Activated CD4-positive, alpha-beta memory T cell treated with anti-CD3 and anti-CD28 coated beads for 36 hours (primary cell): ENCODE results near the gene DNMT3A. TPM values are rescaled to one million over a fixed set of nuclear protein-coding genes. Genes with fewer than 3 reads are reported as not detected.

Experiments
- CTCF ChIA-PET: fragments of 350-600 bp; sonication (Branson Sonifier 250); formaldehyde crosslinking; loops from one replicate; lab custom pipeline; 2021; ENCODE audit warnings: antibody characterized with exemption, inconsistent platforms; lab: Charles Lee
- POLR2A ChIA-PET: fragments of 350-600 bp; sonication (Branson Sonifier 250); formaldehyde crosslinking; loops from one replicate; lab custom pipeline; 2021; ENCODE audit warnings: antibody characterized with exemption; lab: Charles Lee
- DNase-seq: peaks from one replicate; pipeline ENCODE4 v3.0.0-alpha.2; 2020
- H3K27ac Mint-ChIP-seq: one replicate; pipeline ENCODE4 v1.8.0; 2021; ENCODE audit warnings: mixed read lengths
- H3K27me3 Mint-ChIP-seq: one replicate; pipeline ENCODE4 v1.8.0; 2021; ENCODE audit warnings: mixed read lengths
- H3K36me3 Mint-ChIP-seq: one replicate; pipeline ENCODE4 v1.8.0; 2021; ENCODE audit warnings: mixed read lengths
- H3K4me1 Mint-ChIP-seq: one replicate; pipeline ENCODE4 v1.8.0; 2021; ENCODE audit warnings: low read depth, mixed read lengths
- H3K4me3 Mint-ChIP-seq: one replicate; pipeline ENCODE4 v1.8.0; 2021; ENCODE audit warnings: mild to moderate bottlenecking, mixed read lengths
- H3K9me3 Mint-ChIP-seq: one replicate; pipeline ENCODE4 v1.8.0; 2021; ENCODE audit warnings: mixed read lengths
- intact Hi-C: fragments of 100-400 bp; cut with micrococcal nuclease; formaldehyde crosslinking; loops from one replicate; pipeline ENCODE4 v1.15.1; 2023
- total RNA-seq, 2 experiments: library from RNA; stranded (reverse); gene quantifications; one replicate each; pipeline ENCODE4 v1.2.3, GENCODE V29; 2021

DNMT3A gene
- total RNA-seq, 2 experiments from 2014 or later: 52.0 to 52.5 TPM

- Mint-ChIP-seq H3K4me3 (no peak overlapping the region), H3K4me1 (no peaks in the 10 kb centered on the region), H3K27ac (no peak overlapping the region), H3K36me3 (peaks cover 54% of the 10 kb centered on the region), H3K9me3 (no peaks in the 10 kb centered on the region), H3K27me3 (no peaks in the 10 kb centered on the region)
- intact Hi-C loops: no loop called here
- ChIA-PET CTCF (interaction anchor here (0.6 to 1.2 kb wide), 3 partner anchors 11 to 269 kb away, joined by 3 read pairs; no protein-coding TSS in a partner anchor), POLR2A (no interaction called here)
- no peak for DNase-seq
Measured at GRCh38 chr2:25243995-25244394, 97.7 kb downstream of the DNMT3A start.

- ChIA-PET POLR2A (no interaction called here), CTCF (no interaction called here)
- H3K4me1 Mint-ChIP-seq: no peaks in the 10 kb centered on the region
- no peak for DNase-seq
- peaks cover 53% of the 10 kb centered on the region for H3K36me3 Mint-ChIP-seq
- H3K27ac Mint-ChIP-seq: no peak overlapping the region
- no peak overlapping the region for H3K4me3 Mint-ChIP-seq
- intact Hi-C loops: no loop called here
- no peaks in the 10 kb centered on the region for H3K27me3 Mint-ChIP-seq
- H3K9me3 Mint-ChIP-seq: no peaks in the 10 kb centered on the region
Measured at GRCh38 chr2:25241452-25241851, 100.3 kb downstream of the DNMT3A start.

- Mint-ChIP-seq H3K4me1 (no peaks in the 10 kb centered on the region), H3K4me3 (no peak overlapping the region), H3K36me3 (peaks cover 51% of the 10 kb centered on the region), H3K9me3 (no peaks in the 10 kb centered on the region), H3K27me3 (no peaks in the 10 kb centered on the region), H3K27ac (no peak overlapping the region)
- POLR2A ChIA-PET: interaction anchor here (0.7 kb wide), 1 partner anchor 14 kb away, joined by 3 read pairs; no protein-coding TSS in a partner anchor
- intact Hi-C loops: no loop called here
- no peak for DNase-seq
- CTCF ChIA-PET: interaction anchor here (1.1 to 1.6 kb wide), 3 partner anchors 9 to 45 kb away, joined by 3 read pairs; no protein-coding TSS in a partner anchor
Measured at GRCh38 chr2:25240636-25241035, 101.1 kb downstream of the DNMT3A start.

- intact Hi-C loops: no loop called here
- DNase-seq: no peak
- Mint-ChIP-seq H3K4me3 (no peak overlapping the region), H3K36me3 (peaks cover 62% of the 10 kb centered on the region), H3K27me3 (no peaks in the 10 kb centered on the region), H3K9me3 (no peaks in the 10 kb centered on the region), H3K4me1 (no peaks in the 10 kb centered on the region), H3K27ac (no peak overlapping the region)
- ChIA-PET CTCF (interaction anchor here (1.6 kb wide), 1 partner anchor 43 kb away, joined by 3 read pairs; no protein-coding TSS in a partner anchor), POLR2A (no interaction called here)
Measured at GRCh38 chr2:25238920-25239319, 102.8 kb downstream of the DNMT3A start.

- Mint-ChIP-seq H3K4me1 (no peaks in the 10 kb centered on the region), H3K36me3 (peaks cover 68% of the 10 kb centered on the region), H3K27me3 (no peaks in the 10 kb centered on the region), H3K4me3 (no peak overlapping the region), H3K27ac (no peak overlapping the region), H3K9me3 (no peaks in the 10 kb centered on the region)
- ChIA-PET CTCF (no interaction called here), POLR2A (no interaction called here)
- intact Hi-C loops: no loop called here
- DNase-seq: no peak
Measured at GRCh38 chr2:25237764-25238163, 104.0 kb downstream of the DNMT3A start.

- Mint-ChIP-seq H3K27me3 (no peaks in the 10 kb centered on the region), H3K27ac (no peak overlapping the region), H3K4me3 (no peak overlapping the region), H3K4me1 (no peaks in the 10 kb centered on the region), H3K36me3 (peaks cover 64% of the 10 kb centered on the region), H3K9me3 (no peaks in the 10 kb centered on the region)
- ChIA-PET POLR2A (no interaction called here), CTCF (no interaction called here)
- intact Hi-C loops: no loop called here
- DNase-seq: no peak
Measured at GRCh38 chr2:25236736-25237135, 105.0 kb downstream of the DNMT3A start.

GRCh38 chr2:25234738-25235137, 107.0 kb downstream of the DNMT3A start:
- H3K27ac Mint-ChIP-seq: no peak overlapping the region
- no peaks in the 10 kb centered on the region for H3K4me1 Mint-ChIP-seq
- H3K36me3 Mint-ChIP-seq: peaks cover 48% of the 10 kb centered on the region
- intact Hi-C loops: no loop called here
- no peaks in the 10 kb centered on the region for H3K27me3 Mint-ChIP-seq
- no peak overlapping the region for H3K4me3 Mint-ChIP-seq
- no peak for DNase-seq
- CTCF ChIA-PET: no interaction called here
- POLR2A ChIA-PET: interaction anchor here (0.6 kb wide), 1 partner anchor 128 kb away, joined by 3 read pairs; no protein-coding TSS in a partner anchor
- no peaks in the 10 kb centered on the region for H3K9me3 Mint-ChIP-seq

- intact Hi-C loops: no loop called here
- Mint-ChIP-seq H3K27me3 (no peaks in the 10 kb centered on the region), H3K9me3 (no peaks in the 10 kb centered on the region), H3K4me3 (no peak overlapping the region), H3K27ac (no peak overlapping the region), H3K36me3 (peaks cover 44% of the 10 kb centered on the region), H3K4me1 (no peaks in the 10 kb centered on the region)
- DNase-seq: no peak
- CTCF ChIA-PET: no interaction called here
- POLR2A ChIA-PET: no interaction called here
Measured at GRCh38 chr2:25233916-25234605, 107.7 kb downstream of the DNMT3A start.

GRCh38 chr2:25232248-25232825, 109.4 kb downstream of the DNMT3A start:
- DNase-seq: no peak
- H3K27me3 Mint-ChIP-seq: no peaks in the 10 kb centered on the region
- H3K4me1 Mint-ChIP-seq: no peaks in the 10 kb centered on the region
- H3K9me3 Mint-ChIP-seq: no peaks in the 10 kb centered on the region
- POLR2A ChIA-PET: no interaction called here
- peak overlapping the region; percentile 28 for H3K27ac Mint-ChIP-seq
- intact Hi-C loops: no loop called here
- peaks cover 40% of the 10 kb centered on the region for H3K36me3 Mint-ChIP-seq
- no peak overlapping the region for H3K4me3 Mint-ChIP-seq
- CTCF ChIA-PET: interaction anchor here (0.9 kb wide), 1 partner anchor 11 kb away, joined by 3 read pairs; no protein-coding TSS in a partner anchor

GRCh38 chr2:25230948-25231311, 110.8 kb downstream of the DNMT3A start:
- no peak overlapping the region for H3K27ac Mint-ChIP-seq

GRCh38 chr2:25230198-25230947, 111.4 kb downstream of the DNMT3A start:
- POLR2A ChIA-PET: no interaction called here
- Mint-ChIP-seq H3K9me3 (no peaks in the 10 kb centered on the region), H3K27ac (no peak overlapping the region), H3K27me3 (no peaks in the 10 kb centered on the region), H3K4me1 (peaks cover 9% of the 10 kb centered on the region), H3K36me3 (peaks cover 28% of the 10 kb centered on the region), H3K4me3 (no peak overlapping the region)
- intact Hi-C loops: no loop called here
- CTCF ChIA-PET: no interaction called here
- DNase-seq: no peak

More at GRCh38 chr2:25230948-25231311, 110.8 kb downstream of the DNMT3A start:
- POLR2A ChIA-PET: no interaction called here
- intact Hi-C loops: no loop called here
- Mint-ChIP-seq H3K36me3 (peaks cover 34% of the 10 kb centered on the region), H3K4me1 (peaks cover 9% of the 10 kb centered on the region), H3K4me3 (no peak overlapping the region), H3K9me3 (no peaks in the 10 kb centered on the region), H3K27me3 (no peaks in the 10 kb centered on the region)
- CTCF ChIA-PET: no interaction called here
- DNase-seq: no peak
